Peyer's patch (tissue), 4 donors: ENCODE data around the gene ACACA. TPM values are rescaled to one million over a fixed set of nuclear protein-coding genes. Genes with fewer than 3 reads are reported as not detected.
"Not testable (repeated sequence)": the region's sequence is repeated elsewhere in the genome, so short reads cannot be mapped to it uniquely, and the experiment has no call there.

ENCODE experiments used
- DNase-seq, 3 donors: peaks; one replicate each; pipeline ENCODE4 v3.0.0-alpha.2; 2017 to 2019
- H3K27ac ChIP-seq, 4 donors: fragments of 200-600 bp; sonication (generic); one replicate each; pipeline ENCODE4 v1.5.1; 2016 to 2019
- H3K27me3 ChIP-seq, 2 donors: fragments of 200-600 bp; sonication (generic); one replicate each; pipeline ENCODE4 v1.5.1; 2019
- H3K36me3 ChIP-seq, 3 donors: fragments of 200-600 bp; sonication (generic); one replicate each; pipeline ENCODE4 v1.5.1; 2016 to 2019
- H3K4me1 ChIP-seq, 4 donors: fragments of 200-600 bp; sonication (generic); one replicate each; pipeline ENCODE4 v1.5.1; 2016 to 2019
- H3K4me3 ChIP-seq, 4 donors: fragments of 200-600 bp; sonication (generic); 1 replicate in 3 of 4; 2 replicates in 1 of 4; pipeline ENCODE4 v1.5.1; 2016 to 2019; ENCODE audit warnings: mild to moderate bottlenecking in 1 of 4
- H3K9me3 ChIP-seq, 4 donors: fragments of 200-600 bp; sonication (generic); one replicate each; pipeline ENCODE4 v1.5.1; 2016 to 2019; ENCODE audit warnings: mild to moderate bottlenecking in 1 of 4
- POLR2A ChIP-seq, 2 donors: fragments of 450-650 bp; IDR thresholded peaks; one replicate each; pipeline ENCODE4 v1.5.1; 2017; ENCODE audit warnings: antibody characterized with exemption in 2 of 2, mild to moderate bottlenecking in 2 of 2, moderate library complexity in 2 of 2
- total RNA-seq, 4 donors: library from RNA; depleted of rRNA; stranded (reverse); fragments of >200 nt; gene quantifications; one replicate each; pipeline ENCODE4 v1.1.0, GENCODE V29; 2016
- TF ChIP-seq, protein P1 (sequence below), 6 experiments: fragments of 450-650 bp in 4 of 6; fragments of 200-600 bp in 2 of 6; sonication (generic) in 1 of 6; IDR thresholded peaks; one replicate each; pipeline ENCODE4 v1.5.1; 2017 to 2019; ENCODE audit warnings: antibody characterized with exemption in 6 of 6, mild to moderate bottlenecking in 3 of 6, moderate library complexity in 1 of 6

The ACACA gene
- total RNA-seq, 4 donors from 2014 or later: 31.7 to 71.7 (median 43.0) TPM

DNA sequence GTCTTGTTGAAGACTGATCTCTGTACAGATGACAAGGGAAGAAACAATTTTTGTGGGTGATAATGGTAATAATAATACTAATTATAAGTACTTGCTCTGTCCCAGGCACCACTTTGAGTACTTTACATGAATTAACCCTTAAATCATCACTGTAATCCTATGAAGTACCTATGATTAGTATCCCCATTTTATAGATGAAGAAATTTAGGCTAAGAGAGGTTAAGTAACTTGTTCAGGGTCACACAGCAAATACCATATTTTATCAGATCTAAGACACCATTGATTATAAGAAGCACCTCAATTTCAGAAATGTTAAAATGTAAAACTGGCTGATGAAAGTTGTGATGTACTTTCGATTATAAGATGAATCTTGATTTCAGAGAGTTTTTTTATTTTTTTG is 18.6 kb upstream of the ACACA start:
- Histone ChIP-seq H3K36me3 (peaks cover 0 to 59% (median 0%) of the 10 kb centered on the region in 3 donors), H3K27ac (no peak overlapping the region), H3K4me1 (peaks cover 0 to 3% (median 0%) of the 10 kb centered on the region in 4 donors), H3K27me3 (no peaks in the 10 kb centered on the region), H3K4me3 (no peak overlapping the region), H3K9me3 (no peaks in the 10 kb centered on the region)
- no peak for TF ChIP-seq POLR2A (IDR thresholded peaks at IDR 0.05)
- TF ChIP-seq, protein P1, sequence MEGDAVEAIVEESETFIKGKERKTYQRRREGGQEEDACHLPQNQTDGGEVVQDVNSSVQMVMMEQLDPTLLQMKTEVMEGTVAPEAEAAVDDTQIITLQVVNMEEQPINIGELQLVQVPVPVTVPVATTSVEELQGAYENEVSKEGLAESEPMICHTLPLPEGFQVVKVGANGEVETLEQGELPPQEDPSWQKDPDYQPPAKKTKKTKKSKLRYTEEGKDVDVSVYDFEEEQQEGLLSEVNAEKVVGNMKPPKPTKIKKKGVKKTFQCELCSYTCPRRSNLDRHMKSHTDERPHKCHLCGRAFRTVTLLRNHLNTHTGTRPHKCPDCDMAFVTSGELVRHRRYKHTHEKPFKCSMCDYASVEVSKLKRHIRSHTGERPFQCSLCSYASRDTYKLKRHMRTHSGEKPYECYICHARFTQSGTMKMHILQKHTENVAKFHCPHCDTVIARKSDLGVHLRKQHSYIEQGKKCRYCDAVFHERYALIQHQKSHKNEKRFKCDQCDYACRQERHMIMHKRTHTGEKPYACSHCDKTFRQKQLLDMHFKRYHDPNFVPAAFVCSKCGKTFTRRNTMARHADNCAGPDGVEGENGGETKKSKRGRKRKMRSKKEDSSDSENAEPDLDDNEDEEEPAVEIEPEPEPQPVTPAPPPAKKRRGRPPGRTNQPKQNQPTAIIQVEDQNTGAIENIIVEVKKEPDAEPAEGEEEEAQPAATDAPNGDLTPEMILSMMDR (IDR thresholded peaks at IDR 0.05): no peak
- no peak for DNase-seq

DNA sequence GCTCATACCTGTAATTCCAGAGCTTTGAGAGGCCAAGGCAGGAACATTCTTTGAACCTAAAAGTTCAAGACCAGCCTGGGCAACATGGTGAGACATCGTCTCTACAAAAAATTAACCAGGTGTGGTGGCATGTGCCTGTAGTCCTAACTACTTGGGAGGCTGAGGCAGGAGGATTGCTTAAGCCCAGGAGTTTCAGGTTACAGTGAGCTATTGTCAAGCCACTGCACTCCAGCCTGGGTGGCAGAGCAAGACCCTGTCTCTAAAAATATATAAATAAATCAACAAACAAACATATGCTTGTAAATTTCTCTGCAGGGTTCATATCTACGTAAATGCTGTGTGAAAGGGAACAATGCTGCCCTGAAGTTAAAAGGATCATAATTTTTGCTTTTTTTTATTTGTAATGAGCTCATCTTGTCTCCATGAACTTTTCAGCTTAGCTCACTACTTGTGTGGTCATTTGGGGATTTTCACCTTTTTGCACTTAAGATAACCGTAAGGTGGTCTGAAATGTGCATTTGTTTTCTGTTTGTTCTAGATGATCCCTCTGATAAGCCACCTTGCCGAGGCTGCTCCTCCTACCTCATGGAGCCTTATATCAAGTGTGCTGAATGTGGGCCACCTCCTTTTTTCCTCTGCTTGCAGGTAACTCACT is 16.5 kb upstream of the ACACA start:
- no peak for DNase-seq
- Histone ChIP-seq H3K4me1 (no peaks in the 10 kb centered on the region), H3K36me3 (peaks cover 0 to 67% (median 0%) of the 10 kb centered on the region in 3 donors), H3K9me3 (no peaks in the 10 kb centered on the region), H3K27ac (no peak overlapping the region), H3K27me3 (no peaks in the 10 kb centered on the region), H3K4me3 (no peak overlapping the region)
- no peak for TF ChIP-seq POLR2A (IDR thresholded peaks at IDR 0.05)
- TF ChIP-seq, protein P1 (IDR thresholded peaks at IDR 0.05): no peak

DNA sequence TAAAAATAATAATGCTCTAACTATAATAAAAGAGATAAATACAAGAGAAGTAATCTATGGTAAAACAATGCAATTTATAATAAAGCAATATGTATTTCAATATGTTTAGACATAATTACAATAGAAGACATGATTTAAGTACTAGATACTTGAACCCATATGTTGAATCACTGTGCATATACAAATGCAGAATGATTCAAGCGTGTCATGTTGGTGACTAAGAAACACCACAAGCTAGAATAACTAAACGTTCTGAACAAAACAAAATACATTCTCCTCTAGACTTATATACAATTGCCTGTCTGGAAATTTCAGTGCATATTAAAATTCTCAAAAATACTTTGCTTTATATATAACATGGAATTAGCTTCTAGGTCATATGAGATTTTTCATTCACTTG is 11.2 kb upstream of the ACACA start:
- Histone ChIP-seq H3K27ac (no peak overlapping the region), H3K36me3 (peaks cover 0 to 73% (median 0%) of the 10 kb centered on the region in 3 donors), H3K4me1 (no peaks in the 10 kb centered on the region), H3K9me3 (no peaks in the 10 kb centered on the region), H3K27me3 (no peaks in the 10 kb centered on the region), H3K4me3 (no peak overlapping the region)
- no peak for TF ChIP-seq POLR2A (IDR thresholded peaks at IDR 0.05)
- TF ChIP-seq, protein P1 (IDR thresholded peaks at IDR 0.05): no peak
- no peak for DNase-seq

DNA sequence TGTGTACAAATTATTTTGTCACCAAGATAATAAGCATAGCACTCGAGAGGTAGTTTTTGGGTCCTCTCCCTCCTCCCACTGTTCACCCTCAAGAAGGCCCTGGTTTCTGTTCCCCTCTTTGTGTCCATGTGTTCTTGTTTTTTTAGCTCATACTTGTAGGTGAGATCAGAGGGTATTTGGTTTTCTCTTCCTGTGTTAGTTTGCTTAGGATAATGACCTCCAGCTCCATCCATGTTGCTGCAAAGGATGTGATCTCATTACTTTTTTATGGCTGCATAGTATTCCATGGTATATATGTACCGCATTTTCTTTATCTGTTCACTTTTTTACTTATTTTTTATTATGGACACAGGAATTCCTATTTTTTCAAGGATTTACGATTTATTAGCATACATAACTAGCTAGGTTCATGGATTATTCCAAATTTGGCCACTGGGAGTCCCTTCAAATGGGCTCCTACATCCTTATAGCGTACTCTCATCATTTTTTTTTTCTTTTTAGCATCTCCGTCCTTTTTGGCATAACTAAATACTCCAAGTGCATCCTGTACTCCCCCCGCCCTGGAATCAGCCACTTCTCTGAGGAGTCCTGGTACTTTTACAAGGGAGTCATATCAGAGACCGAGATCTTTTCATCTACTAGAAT is 7.4 kb upstream of the ACACA start:
- Histone ChIP-seq H3K4me3 (no peak overlapping the region), H3K27ac (no peak overlapping the region), H3K27me3 (no peaks in the 10 kb centered on the region), H3K4me1 (no peaks in the 10 kb centered on the region), H3K36me3 (peaks cover 0 to 77% (median 0%) of the 10 kb centered on the region in 3 donors), H3K9me3 (no peaks in the 10 kb centered on the region)
- TF ChIP-seq POLR2A (IDR thresholded peaks at IDR 0.05): no peak
- no peak for DNase-seq

DNA sequence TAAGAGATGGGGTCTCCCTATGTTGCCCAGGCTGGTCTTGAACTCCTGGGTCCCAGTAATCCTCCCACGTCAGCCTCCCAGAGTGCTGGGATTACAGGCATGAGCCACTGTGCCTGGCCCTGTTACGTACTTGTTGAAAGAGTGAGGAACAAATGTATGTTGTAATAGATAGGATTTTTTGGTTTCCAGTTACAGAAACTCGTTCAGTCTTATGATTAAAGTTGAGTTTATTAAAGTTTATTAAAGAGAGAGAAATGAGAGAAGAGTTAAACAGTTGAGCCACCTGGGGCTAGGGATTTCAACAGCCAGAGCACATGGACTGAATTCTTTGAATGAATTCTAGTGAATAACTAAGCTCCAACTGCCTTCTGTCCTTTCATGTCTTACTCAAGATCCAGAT is 3.7 kb upstream of the ACACA start:
- Histone ChIP-seq H3K4me1 (peaks cover 0 to 9% (median 4%) of the 10 kb centered on the region in 4 donors), H3K4me3 (no peak overlapping the region), H3K27me3 (no peaks in the 10 kb centered on the region), H3K36me3 (peaks cover 0 to 43% (median 0%) of the 10 kb centered on the region in 3 donors), H3K9me3 (no peaks in the 10 kb centered on the region), H3K27ac (no peak overlapping the region)
- TF ChIP-seq POLR2A (IDR thresholded peaks at IDR 0.05): no peak
- TF ChIP-seq, protein P1 (IDR thresholded peaks at IDR 0.05): no peak
- no peak for DNase-seq

DNA sequence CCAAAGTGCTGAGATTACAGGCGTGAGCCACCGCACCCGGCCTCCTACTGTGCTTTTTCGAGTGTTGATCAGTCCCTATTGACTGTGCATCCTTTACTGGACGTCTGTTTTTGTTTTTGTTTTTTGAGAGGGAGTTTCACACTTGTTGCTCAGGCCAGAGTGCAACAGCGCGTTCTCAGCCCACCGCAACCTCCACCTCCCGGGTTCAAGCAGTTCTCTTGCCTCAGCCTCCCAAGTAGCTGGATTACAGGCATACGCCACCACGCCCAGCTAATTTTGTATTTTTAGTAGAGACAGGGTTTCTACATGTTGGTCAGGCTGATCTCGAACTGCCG is 1.5 kb upstream of the ACACA start:
- H3K36me3 ChIP-seq: peaks cover 0 to 20% (median 0%) of the 10 kb centered on the region in 3 donors
- not testable (repeated sequence) for H3K9me3 ChIP-seq, H3K4me1 ChIP-seq, DNase-seq, H3K27me3 ChIP-seq, H3K27ac ChIP-seq, H3K4me3 ChIP-seq
